Effector memory CD4-positive, alpha-beta T cell (primary cell): ENCODE results near the gene KCNIP2.

ENCODE experiments used
- DNase-seq, 3 donors: peaks; one replicate each; pipeline ENCODE4 v3.0.0-alpha.2; 2020
- H3K27ac ChIP-seq: 2 replicates; pipeline ENCODE4 v1.7.0; 2013; ENCODE audit warnings: mild to moderate bottlenecking, low read length, moderate library complexity; ENCODE audit not compliant: insufficient read depth, poor library complexity, severe bottlenecking
- H3K27me3 ChIP-seq: replicated peaks from 2 replicates; pipeline ENCODE4 v1.7.0; 2013; ENCODE audit warnings: mild to moderate bottlenecking, low read length; ENCODE audit not compliant: insufficient read depth, control insufficient read depth, poor library complexity, severe bottlenecking
- H3K36me3 ChIP-seq: 2 replicates; pipeline ENCODE4 v1.7.0; 2013; ENCODE audit warnings: mild to moderate bottlenecking, low read length, moderate library complexity; ENCODE audit not compliant: control insufficient read depth, insufficient read depth
- H3K4me1 ChIP-seq: 2 replicates; pipeline ENCODE4 v1.7.0; 2013; ENCODE audit warnings: low read length, mild to moderate bottlenecking; ENCODE audit not compliant: control insufficient read depth, insufficient read depth, poor library complexity, severe bottlenecking
- H3K4me3 ChIP-seq: 2 replicates; pipeline ENCODE4 v1.7.0; 2013; ENCODE audit warnings: low read length, low read depth, mild to moderate bottlenecking; ENCODE audit not compliant: insufficient read depth, poor library complexity, severe bottlenecking
- H3K9me3 ChIP-seq: 2 replicates; pipeline ENCODE4 v1.7.0; 2013; ENCODE audit warnings: mild to moderate bottlenecking, low read length, moderate library complexity; ENCODE audit not compliant: control insufficient read depth

Gene KCNIP2

GRCh38 chr10:101851411-101852116 lies 8.0 kb upstream of the KCNIP2 start:
- no peaks in the 10 kb centered on the region for H3K27me3 ChIP-seq
- no peaks in the 10 kb centered on the region for H3K9me3 ChIP-seq
- no peaks in the 10 kb centered on the region for H3K4me1 ChIP-seq
- no peak overlapping the region for H3K4me3 ChIP-seq
- no peak overlapping the region for H3K27ac ChIP-seq
- H3K36me3 ChIP-seq, result peaks cover 19% of the 10 kb centered on the region
- no peak for DNase-seq

- H3K9me3 ChIP-seq, result no peaks in the 10 kb centered on the region
- H3K27me3 ChIP-seq, result no peaks in the 10 kb centered on the region
- no peak overlapping the region for H3K4me3 ChIP-seq
- no peak for DNase-seq
- H3K27ac ChIP-seq, result no peak overlapping the region
- H3K4me1 ChIP-seq, result no peaks in the 10 kb centered on the region
- H3K36me3 ChIP-seq, result peaks cover 19% of the 10 kb centered on the region
These were observed 7.1 kb upstream of the KCNIP2 start for GRCh38 chr10:101850749-101851148.

GRCh38 chr10:101848894-101849351 lies 5.3 kb upstream of the KCNIP2 start:
- no peak overlapping the region for H3K27ac ChIP-seq
- no peak overlapping the region for H3K4me3 ChIP-seq
- DNase-seq, result no peak
- peaks cover 6% of the 10 kb centered on the region for H3K4me1 ChIP-seq
- H3K9me3 ChIP-seq, result no peaks in the 10 kb centered on the region
- no peaks in the 10 kb centered on the region for H3K27me3 ChIP-seq
- peaks cover 19% of the 10 kb centered on the region for H3K36me3 ChIP-seq

- H3K27ac ChIP-seq, result no peak overlapping the region
- DNase-seq, result no peak
- H3K36me3 ChIP-seq, result peaks cover 19% of the 10 kb centered on the region
- H3K27me3 ChIP-seq, result no peaks in the 10 kb centered on the region
- H3K4me1 ChIP-seq, result peaks cover 6% of the 10 kb centered on the region
- no peaks in the 10 kb centered on the region for H3K9me3 ChIP-seq
- H3K4me3 ChIP-seq, result no peak overlapping the region
These were observed 4.8 kb upstream of the KCNIP2 start for GRCh38 chr10:101848408-101848807.

- Histone ChIP-seq H3K36me3 (peaks cover 17% of the 10 kb centered on the region), H3K9me3 (no peaks in the 10 kb centered on the region), H3K27ac (no peak overlapping the region), H3K27me3 (no peaks in the 10 kb centered on the region), H3K4me3 (no peak overlapping the region), H3K4me1 (peaks cover 13% of the 10 kb centered on the region)
- DNase-seq, result no peak
These were observed 2.3 kb upstream of the KCNIP2 start for GRCh38 chr10:101845893-101846292.

GRCh38 chr10:101841826-101842225 lies 1.8 kb downstream of the KCNIP2 start:
- H3K4me1 ChIP-seq, result peaks cover 29% of the 10 kb centered on the region
- H3K27ac ChIP-seq, result no peak overlapping the region
- DNase-seq, result no peak
- no peaks in the 10 kb centered on the region for H3K36me3 ChIP-seq
- no peaks in the 10 kb centered on the region for H3K27me3 ChIP-seq
- H3K9me3 ChIP-seq, result no peaks in the 10 kb centered on the region
- no peak overlapping the region for H3K4me3 ChIP-seq

GRCh38 chr10:101840741-101841453 lies 2.7 kb downstream of the KCNIP2 start:
- no peak overlapping the region for H3K27ac ChIP-seq
- no peaks in the 10 kb centered on the region for H3K9me3 ChIP-seq
- H3K27me3 ChIP-seq, result no peaks in the 10 kb centered on the region
- peak; percentile 52 to 63 (median 57) for DNase-seq
- H3K36me3 ChIP-seq, result no peaks in the 10 kb centered on the region
- peak overlapping the region; percentile 54 for H3K4me3 ChIP-seq
- peaks cover 34% of the 10 kb centered on the region for H3K4me1 ChIP-seq

GRCh38 chr10:101840102-101840684 lies 3.4 kb downstream of the KCNIP2 start:
- no peaks in the 10 kb centered on the region for H3K36me3 ChIP-seq
- H3K27ac ChIP-seq, result peak overlapping the region; percentile 11
- H3K4me3 ChIP-seq, result peak overlapping the region; percentile 54
- H3K9me3 ChIP-seq, result no peaks in the 10 kb centered on the region
- DNase-seq, result no peak
- H3K4me1 ChIP-seq, result peaks cover 41% of the 10 kb centered on the region
- no peaks in the 10 kb centered on the region for H3K27me3 ChIP-seq

GRCh38 chr10:101839416-101840063 lies 4.1 kb downstream of the KCNIP2 start:
- Histone ChIP-seq H3K4me1 (peaks cover 47% of the 10 kb centered on the region), H3K27me3 (no peaks in the 10 kb centered on the region), H3K27ac (peak overlapping the region; percentile 11), H3K9me3 (no peaks in the 10 kb centered on the region), H3K36me3 (no peaks in the 10 kb centered on the region), H3K4me3 (peak overlapping the region; percentile 54)
- DNase-seq, result peak; percentile 44 to 63 (median 55)
